DND-41 (cell line): ENCODE results near the gene CREG2.

Experiments
- ATAC-seq: fragments of 200-7000 bp; cut with Tn5 transposase; 3 replicates; pipeline ENCODE4 v1.9.1; 2021; ENCODE audit warnings: low read depth; ENCODE audit not compliant: insufficient read depth
- DNase-seq: peaks from one replicate; pipeline ENCODE4 v3.0.0-alpha.2; 2020
- H2AFZ ChIP-seq: 2 replicates; pipeline ENCODE4 v1.6.0; 2012; ENCODE audit warnings: low read depth, low read length
- H3K27ac ChIP-seq: 2 replicates; pipeline ENCODE4 v1.5.1; 2012; ENCODE audit warnings: low read length, inconsistent platforms
- H3K27me3 ChIP-seq: fragments of 200-600 bp; sonication (generic); 2 replicates; pipeline ENCODE4 v1.6.0; 2012; ENCODE audit warnings: low read length, mild to moderate bottlenecking, inconsistent platforms; ENCODE audit not compliant: insufficient read depth, poor library complexity
- H3K36me3 ChIP-seq: 2 replicates; pipeline ENCODE4 v1.5.1; 2012; ENCODE audit warnings: low read length, inconsistent platforms; ENCODE audit not compliant: insufficient read depth
- H3K4me1 ChIP-seq: 2 replicates; pipeline ENCODE4 v1.5.1; 2012; ENCODE audit warnings: mild to moderate bottlenecking, low read length; ENCODE audit not compliant: insufficient read depth
- H3K4me2 ChIP-seq: 2 replicates; pipeline ENCODE4 v1.6.0; 2012; ENCODE audit warnings: mild to moderate bottlenecking, moderate library complexity, low read length, inconsistent platforms; ENCODE audit not compliant: insufficient read depth
- H3K4me3 ChIP-seq, 2 experiments: fragments of 200-600 bp in 1 of 2; shearing (Covaris generic) in 1 of 2; 2 replicates each; pipeline ENCODE4 v1.5.1; 2012 to 2016; ENCODE audit warnings: inconsistent platforms in 2 of 2, low read length in 2 of 2, mild to moderate bottlenecking in 2 of 2, low read depth in 1 of 2, moderate library complexity in 1 of 2
- H3K79me2 ChIP-seq: 2 replicates; pipeline ENCODE4 v1.6.0; 2012; ENCODE audit warnings: low read length, inconsistent platforms; ENCODE audit not compliant: insufficient read depth
- H3K9ac ChIP-seq: 2 replicates; pipeline ENCODE4 v1.6.0; 2012; ENCODE audit warnings: low read depth, mild to moderate bottlenecking, inconsistent platforms, low read length, moderate library complexity
- H3K9me3 ChIP-seq: 2 replicates; pipeline ENCODE4 v1.5.1; 2012; ENCODE audit warnings: low read length, moderate library complexity, mild to moderate bottlenecking, inconsistent platforms; ENCODE audit not compliant: insufficient read depth, severe bottlenecking
- H4K20me1 ChIP-seq: 2 replicates; pipeline ENCODE4 v1.6.0; 2012; ENCODE audit warnings: low read length; ENCODE audit not compliant: insufficient read depth
- EZH2 ChIP-seq: IDR thresholded peaks from 3 replicates; pipeline ENCODE4 v1.6.1; 2012; ENCODE audit warnings: borderline replicate concordance, low read depth, mild to moderate bottlenecking, moderate library complexity, low read length, inconsistent platforms; ENCODE audit not compliant: severe bottlenecking
- TF ChIP-seq, protein P1 (sequence below): IDR thresholded peaks from 2 replicates; pipeline ENCODE4 v1.5.1; 2012; ENCODE audit warnings: borderline replicate concordance, low read length, moderate library complexity, mild to moderate bottlenecking; ENCODE audit not compliant: poor library complexity, severe bottlenecking; ENCODE audit errors: extremely low read depth

CREG2 gene

DNA sequence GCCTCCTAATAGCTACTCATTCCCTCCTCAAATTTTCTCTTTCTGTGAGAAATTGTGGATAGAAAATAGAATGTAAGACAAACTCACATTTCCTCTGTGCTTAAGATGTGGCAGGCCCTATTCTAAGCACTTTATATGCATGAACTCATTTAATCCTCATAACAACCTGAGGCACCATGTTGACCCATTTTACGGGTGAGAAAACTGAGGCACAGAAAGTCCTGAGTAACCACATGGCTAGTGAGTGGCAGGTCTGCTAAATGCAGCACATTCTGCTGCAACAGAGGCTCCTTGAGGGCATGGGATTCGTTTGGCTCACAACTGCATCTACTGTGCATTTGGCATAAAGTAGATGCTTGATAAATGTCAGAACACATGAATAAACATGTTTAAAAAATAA, 56.1 kb downstream of the CREG2 start:
- Histone ChIP-seq H3K9ac (no peak overlapping the region), H3K79me2 (no peaks in the 10 kb centered on the region), H3K4me3 (no peak overlapping the region), H3K27ac (no peak overlapping the region), H3K4me1 (peaks cover 45% of the 10 kb centered on the region), H3K36me3 (no peaks in the 10 kb centered on the region), H3K9me3 (no peaks in the 10 kb centered on the region), H2AFZ (no peak overlapping the region), H3K27me3 (no peaks in the 10 kb centered on the region), H4K20me1 (no peaks in the 10 kb centered on the region), H3K4me2 (no peak overlapping the region)
- no peak for TF ChIP-seq EZH2
- TF ChIP-seq, protein P1, sequence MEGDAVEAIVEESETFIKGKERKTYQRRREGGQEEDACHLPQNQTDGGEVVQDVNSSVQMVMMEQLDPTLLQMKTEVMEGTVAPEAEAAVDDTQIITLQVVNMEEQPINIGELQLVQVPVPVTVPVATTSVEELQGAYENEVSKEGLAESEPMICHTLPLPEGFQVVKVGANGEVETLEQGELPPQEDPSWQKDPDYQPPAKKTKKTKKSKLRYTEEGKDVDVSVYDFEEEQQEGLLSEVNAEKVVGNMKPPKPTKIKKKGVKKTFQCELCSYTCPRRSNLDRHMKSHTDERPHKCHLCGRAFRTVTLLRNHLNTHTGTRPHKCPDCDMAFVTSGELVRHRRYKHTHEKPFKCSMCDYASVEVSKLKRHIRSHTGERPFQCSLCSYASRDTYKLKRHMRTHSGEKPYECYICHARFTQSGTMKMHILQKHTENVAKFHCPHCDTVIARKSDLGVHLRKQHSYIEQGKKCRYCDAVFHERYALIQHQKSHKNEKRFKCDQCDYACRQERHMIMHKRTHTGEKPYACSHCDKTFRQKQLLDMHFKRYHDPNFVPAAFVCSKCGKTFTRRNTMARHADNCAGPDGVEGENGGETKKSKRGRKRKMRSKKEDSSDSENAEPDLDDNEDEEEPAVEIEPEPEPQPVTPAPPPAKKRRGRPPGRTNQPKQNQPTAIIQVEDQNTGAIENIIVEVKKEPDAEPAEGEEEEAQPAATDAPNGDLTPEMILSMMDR, result no peak
- ATAC-seq (no peak), DNase-seq (no peak)

DNA sequence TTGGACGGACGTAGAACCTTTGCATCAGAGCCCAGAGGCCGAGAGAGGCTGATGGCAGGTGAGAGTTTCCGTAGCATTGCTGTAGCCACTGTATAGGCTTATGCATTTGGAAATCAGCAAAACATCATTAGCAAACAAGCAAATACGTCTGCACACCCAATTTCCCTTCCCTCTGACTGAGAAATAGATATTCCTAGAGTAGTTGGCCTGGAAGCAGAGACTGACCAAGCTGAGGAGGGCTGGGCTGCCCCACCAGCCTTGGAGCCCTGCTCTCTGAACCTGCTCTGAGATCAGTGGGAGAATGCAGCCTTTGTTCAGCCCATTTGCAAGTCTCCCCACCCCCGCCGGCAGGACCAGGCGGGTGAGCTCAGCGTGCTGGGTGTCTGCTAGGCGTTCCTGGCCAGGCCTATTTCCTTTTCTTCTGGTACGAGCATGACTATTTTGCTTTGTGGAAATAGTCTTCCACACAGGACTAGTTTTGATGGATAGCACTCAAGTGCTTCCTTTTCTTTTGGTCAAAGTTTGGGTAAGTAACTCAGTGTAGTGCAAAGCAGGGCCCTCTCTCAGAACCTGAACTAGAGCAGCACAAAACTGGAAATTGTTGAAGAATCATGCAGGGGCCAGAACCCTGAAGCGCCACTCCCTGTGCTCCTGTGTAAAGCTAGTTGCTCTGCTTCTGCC, 56.9 kb downstream of the CREG2 start:
- no peak overlapping the region for H2AFZ ChIP-seq
- no peak for TF ChIP-seq EZH2
- TF ChIP-seq, protein P1, result no peak
- peak overlapping the region; percentile 93; the same call in 1 of the 2 replicates for H3K27ac ChIP-seq
- no peak for ATAC-seq
- no peak overlapping the region for H3K4me2 ChIP-seq
- H3K9ac ChIP-seq, result no peak overlapping the region
- H3K79me2 ChIP-seq, result no peaks in the 10 kb centered on the region
- H3K4me1 ChIP-seq, result peaks cover 45% of the 10 kb centered on the region
- no peaks in the 10 kb centered on the region for H3K27me3 ChIP-seq
- no peaks in the 10 kb centered on the region for H4K20me1 ChIP-seq
- H3K36me3 ChIP-seq, result no peaks in the 10 kb centered on the region
- DNase-seq, result peak; percentile 59
- H3K9me3 ChIP-seq, result no peaks in the 10 kb centered on the region
- no peak overlapping the region for H3K4me3 ChIP-seq

DNA sequence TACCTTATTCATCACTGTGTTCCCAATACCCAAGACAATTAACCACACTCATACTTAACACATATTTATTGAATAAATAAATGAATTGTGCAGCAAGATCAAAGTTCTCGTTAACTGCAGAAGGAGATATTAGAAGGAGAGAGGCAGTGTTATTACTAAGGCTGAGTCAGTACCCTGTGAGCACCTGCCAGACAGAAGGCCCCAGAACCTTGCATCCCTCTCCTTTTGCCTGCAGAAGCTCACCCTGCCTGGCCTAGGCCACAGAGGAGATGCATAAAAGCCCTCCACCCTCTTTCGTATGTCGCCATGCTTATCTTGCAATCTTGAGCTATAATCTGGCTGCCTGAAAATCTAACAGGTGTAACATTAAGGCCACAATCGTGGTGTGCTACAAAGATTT, 58.3 kb downstream of the CREG2 start:
- H3K4me1 ChIP-seq, result peaks cover 45% of the 10 kb centered on the region
- no peaks in the 10 kb centered on the region for H3K9me3 ChIP-seq
- H4K20me1 ChIP-seq, result no peaks in the 10 kb centered on the region
- ATAC-seq, result peak; percentile 72
- peak overlapping the region in 1 of 2 experiments; percentile 45; a peak in 1 of 4 replicates for H3K4me3 ChIP-seq
- TF ChIP-seq, protein P1, result no peak
- no peak for TF ChIP-seq EZH2
- peak; percentile 75 for DNase-seq
- peak overlapping the region; percentile 93 for H3K27ac ChIP-seq
- peak overlapping the region; percentile 62 for H3K4me2 ChIP-seq
- no peaks in the 10 kb centered on the region for H3K27me3 ChIP-seq
- H3K36me3 ChIP-seq, result no peaks in the 10 kb centered on the region
- H2AFZ ChIP-seq, result peak overlapping the region; percentile 78; the same call in 1 of the 2 replicates
- no peaks in the 10 kb centered on the region for H3K79me2 ChIP-seq
- peak overlapping the region; percentile 28 for H3K9ac ChIP-seq
